ENCODE data around the gene REV3L. TPM values are rescaled to one million over a fixed set of nuclear protein-coding genes. Genes with fewer than 3 reads are reported as not detected.
A peak's percentile ranks its signal among the peaks of the same experiment; 100 is the strongest.

The REV3L gene
- total and polyA plus RNA-seq, 12 donors, result 16.8 to 45.7 (median 26.6) TPM

DNA sequence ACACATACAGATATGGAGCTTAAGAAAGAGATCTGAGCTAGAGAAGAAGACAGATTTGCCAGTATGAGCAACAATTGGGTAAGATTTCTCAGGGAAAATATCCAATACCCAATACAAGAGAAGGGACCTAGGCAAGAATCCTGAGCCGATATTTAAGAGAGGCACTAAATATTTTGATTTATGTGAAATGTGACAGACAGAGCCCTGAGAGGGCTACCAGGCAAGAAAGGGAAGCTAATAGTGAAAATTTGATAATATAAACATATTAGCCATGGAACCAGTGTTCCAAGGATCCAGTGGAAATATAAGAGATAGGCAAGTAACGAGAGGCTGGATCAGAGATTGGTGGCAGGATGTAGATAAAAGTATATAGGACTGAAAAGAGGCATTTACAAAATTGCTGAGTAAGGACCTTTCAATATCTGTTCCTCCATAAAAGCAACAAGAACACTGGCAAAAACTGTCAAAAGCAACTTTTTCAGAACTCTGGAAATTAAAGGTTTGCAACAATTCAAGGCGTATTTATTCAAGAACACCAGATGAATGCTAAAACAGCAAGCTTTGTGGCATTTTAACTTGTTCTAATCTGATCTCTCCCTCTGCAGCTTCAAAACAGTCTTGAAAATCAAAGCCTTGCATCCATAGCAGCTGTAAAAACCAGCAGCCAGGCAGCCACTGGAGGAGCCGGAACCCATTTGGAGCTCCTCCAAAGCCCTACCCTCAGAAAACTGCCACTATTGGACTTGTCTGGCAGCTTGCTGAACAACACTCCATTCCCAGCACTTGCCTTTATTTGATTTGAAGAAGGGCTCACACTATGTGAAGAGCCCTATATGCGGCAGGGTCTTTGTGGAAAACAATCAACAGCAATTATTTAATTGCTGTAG, 58.8 kb downstream of the REV3L start:
- H3K36me3 ChIP-seq (replicated peaks in 1 of 2), result no peaks in the 10 kb centered on the region
- no peak for TF ChIP-seq POLR2A (IDR thresholded peaks at IDR 0.05)
- TF ChIP-seq, protein P1, sequence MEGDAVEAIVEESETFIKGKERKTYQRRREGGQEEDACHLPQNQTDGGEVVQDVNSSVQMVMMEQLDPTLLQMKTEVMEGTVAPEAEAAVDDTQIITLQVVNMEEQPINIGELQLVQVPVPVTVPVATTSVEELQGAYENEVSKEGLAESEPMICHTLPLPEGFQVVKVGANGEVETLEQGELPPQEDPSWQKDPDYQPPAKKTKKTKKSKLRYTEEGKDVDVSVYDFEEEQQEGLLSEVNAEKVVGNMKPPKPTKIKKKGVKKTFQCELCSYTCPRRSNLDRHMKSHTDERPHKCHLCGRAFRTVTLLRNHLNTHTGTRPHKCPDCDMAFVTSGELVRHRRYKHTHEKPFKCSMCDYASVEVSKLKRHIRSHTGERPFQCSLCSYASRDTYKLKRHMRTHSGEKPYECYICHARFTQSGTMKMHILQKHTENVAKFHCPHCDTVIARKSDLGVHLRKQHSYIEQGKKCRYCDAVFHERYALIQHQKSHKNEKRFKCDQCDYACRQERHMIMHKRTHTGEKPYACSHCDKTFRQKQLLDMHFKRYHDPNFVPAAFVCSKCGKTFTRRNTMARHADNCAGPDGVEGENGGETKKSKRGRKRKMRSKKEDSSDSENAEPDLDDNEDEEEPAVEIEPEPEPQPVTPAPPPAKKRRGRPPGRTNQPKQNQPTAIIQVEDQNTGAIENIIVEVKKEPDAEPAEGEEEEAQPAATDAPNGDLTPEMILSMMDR (IDR thresholded peaks at IDR 0.05), result no peak
- peaks cover 15 to 31% of the 10 kb centered on the region in 2 donors for H3K4me1 ChIP-seq (replicated peaks in 1 of 2)
- H3K27ac ChIP-seq, result peak overlapping the region in 2 of 5 donors; percentile 7 to 51
- peak in 4 of 7 donors; percentile 46 to 73 (median 48) for DNase-seq
- 67 to 79% (median 74%) methylated on average over 5 of the region's 5 CpGs for WGBS, 4 donors
- intact Hi-C loops (cut with DNase I), result loop anchor here in 1 of 2 donors (10.0 kb wide), 1 partner anchor 51 kb away; no protein-coding TSS in a partner anchor
- no peaks in the 10 kb centered on the region for H3K27me3 ChIP-seq
- no peak overlapping the region for H3K4me3 ChIP-seq
- H3K9me3 ChIP-seq (replicated peaks in 1 of 3), result peaks cover 0 to 11% (median 8%) of the 10 kb centered on the region in 3 donors

- no peaks in the 10 kb centered on the region for H3K27me3 ChIP-seq
- H3K36me3 ChIP-seq (replicated peaks in 1 of 2), result no peaks in the 10 kb centered on the region
- H3K4me3 ChIP-seq, result no peak overlapping the region
- H3K9me3 ChIP-seq (replicated peaks in 1 of 3), result peaks cover 0 to 5% (median 0%) of the 10 kb centered on the region in 3 donors
- peaks cover 15 to 37% of the 10 kb centered on the region in 2 donors for H3K4me1 ChIP-seq (replicated peaks in 1 of 2)
- peak overlapping the region in 3 of 5 donors; percentile 7 to 51 (median 13) for H3K27ac ChIP-seq
- TF ChIP-seq, protein P1 (IDR thresholded peaks at IDR 0.05), result no peak
- no peak for TF ChIP-seq POLR2A (IDR thresholded peaks at IDR 0.05)
- DNase-seq, result no peak
- intact Hi-C loops (cut with DNase I), result loop anchor here in 1 of 2 donors (10.0 kb wide), 1 partner anchor 52 kb away; no protein-coding TSS in a partner anchor
- WGBS, 4 donors, result 67 to 81% (median 70%) methylated on average over 2 of the region's 2 CpGs
Measured at GRCh38 chr6:111423055-111423633, 59.9 kb downstream of the REV3L start.

DNA sequence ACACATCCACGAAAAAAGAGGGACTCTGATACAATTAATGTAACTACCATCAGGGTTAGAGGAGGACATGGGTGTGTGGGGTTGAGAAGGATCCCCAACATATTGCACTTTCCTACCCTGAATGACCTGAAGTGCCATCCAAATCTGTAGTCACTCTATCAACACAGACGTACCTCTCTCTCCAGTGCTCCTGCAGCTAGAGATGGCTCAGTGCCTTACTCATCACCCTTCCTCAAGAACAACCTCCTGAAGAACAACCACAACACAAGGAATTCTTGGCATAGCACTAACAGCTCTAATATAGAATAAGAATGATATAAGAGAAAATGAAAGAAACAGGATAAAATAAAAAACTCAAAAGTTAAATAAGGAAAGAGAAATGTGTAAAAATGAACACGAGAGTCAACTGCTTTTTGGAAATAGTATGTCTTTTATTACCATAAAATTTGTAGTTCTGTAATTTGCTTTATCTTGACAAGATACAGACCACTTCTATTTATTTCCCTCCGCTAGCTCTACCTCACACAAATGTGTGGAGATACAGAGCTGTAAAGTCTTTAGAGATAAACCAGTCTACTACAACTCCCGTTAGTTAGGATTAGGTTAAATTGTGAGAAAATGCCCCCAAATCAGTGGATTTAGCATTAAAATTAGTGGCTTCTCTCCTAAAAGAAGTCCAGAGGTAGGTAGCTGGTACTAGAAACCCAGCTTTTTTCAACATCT, 63.9 kb downstream of the REV3L start:
- no peaks in the 10 kb centered on the region for H3K27me3 ChIP-seq
- no peak overlapping the region for H3K4me3 ChIP-seq
- WGBS, 4 donors, result 76 to 90% (median 85%) methylated on average over 5 of the region's 5 CpGs
- H3K4me1 ChIP-seq (replicated peaks in 1 of 2), result peaks cover 15 to 46% of the 10 kb centered on the region in 2 donors
- no peak for DNase-seq
- no peaks in the 10 kb centered on the region for H3K9me3 ChIP-seq (replicated peaks in 1 of 3)
- TF ChIP-seq, protein P1 (IDR thresholded peaks at IDR 0.05), result no peak
- TF ChIP-seq POLR2A (IDR thresholded peaks at IDR 0.05), result no peak
- H3K27ac ChIP-seq, result no peak overlapping the region
- H3K36me3 ChIP-seq (replicated peaks in 1 of 2), result no peaks in the 10 kb centered on the region
- intact Hi-C loops (cut with DNase I), result no loop called here

GRCh38 chr6:111417946-111418345, 65.1 kb downstream of the REV3L start:
- Histone ChIP-seq H3K27ac (no peak overlapping the region), H3K9me3 (replicated peaks in 1 of 3) (no peaks in the 10 kb centered on the region), H3K4me3 (no peak overlapping the region), H3K36me3 (replicated peaks in 1 of 2) (no peaks in the 10 kb centered on the region), H3K4me1 (replicated peaks in 1 of 2) (peaks cover 7 to 43% of the 10 kb centered on the region in 2 donors), H3K27me3 (no peaks in the 10 kb centered on the region)
- TF ChIP-seq, protein P1 (IDR thresholded peaks at IDR 0.05), result no peak
- no peak for TF ChIP-seq POLR2A (IDR thresholded peaks at IDR 0.05)
- no peak for DNase-seq
- intact Hi-C loops (cut with DNase I), result no loop called here

Measured in adrenal gland (tissue), 12 donors.